MCF 10A (cell line): ENCODE results near the gene STARD9. TPM values are rescaled to one million over a fixed set of nuclear protein-coding genes. Genes with fewer than 3 reads are reported as not detected.

Experiments used
- BruUV-seq: library from RNA; stranded (reverse); fragments of 400-500 nt; replicated peaks from 2 replicates; lab custom pipeline; 2021; lab: Mats Ljungman, UMichigan
- CTCF ChIA-PET: fragments of 300-600 bp; sonication (Branson Sonifier 250); formaldehyde crosslinking; extraction: SDS; loops from one replicate; lab custom pipeline; 2021; ENCODE audit warnings: antibody characterized with exemption, inconsistent platforms; lab: Yijun Ruan, JAX
- POLR2A ChIA-PET: fragments of 300-600, 350-650 bp; sonication (Branson Sonifier 250); formaldehyde crosslinking; extraction: SDS; loops from one replicate; lab custom pipeline; 2020; ENCODE audit warnings: antibody characterized with exemption, inconsistent platforms; lab: Yijun Ruan, JAX
- DNase-seq: peaks from one replicate; pipeline ENCODE4 v3.0.0-alpha.2; 2018; ENCODE audit not compliant: unreplicated experiment
- H3K27ac Mint-ChIP-seq: one replicate; pipeline ENCODE4 v1.8.0; 2022; ENCODE audit warnings: mild to moderate bottlenecking, low read depth, mixed read lengths; ENCODE audit not compliant: unreplicated experiment
- H3K27me3 Mint-ChIP-seq: one replicate; pipeline ENCODE4 v1.8.0; 2022; ENCODE audit warnings: mixed read lengths; ENCODE audit not compliant: insufficient read depth, unreplicated experiment
- H3K36me3 Mint-ChIP-seq: one replicate; pipeline ENCODE4 v1.8.0; 2022; ENCODE audit warnings: mild to moderate bottlenecking, moderate library complexity, mixed read lengths; ENCODE audit not compliant: insufficient read depth, unreplicated experiment
- H3K4me1 Mint-ChIP-seq: one replicate; pipeline ENCODE4 v1.8.0; 2022; ENCODE audit warnings: mixed read lengths; ENCODE audit not compliant: insufficient read depth, unreplicated experiment
- H3K4me3 Mint-ChIP-seq: one replicate; pipeline ENCODE4 v1.8.0; 2022; ENCODE audit warnings: mild to moderate bottlenecking, moderate library complexity, mixed read lengths; ENCODE audit not compliant: unreplicated experiment
- H3K9me3 Mint-ChIP-seq: one replicate; pipeline ENCODE4 v1.8.0; 2022; ENCODE audit warnings: mixed read lengths; ENCODE audit not compliant: unreplicated experiment
- intact Hi-C: fragments of 100-400 bp; cut with micrococcal nuclease; formaldehyde crosslinking; loops from 2 replicates; pipeline ENCODE4 v1.14.1; 2022
- total RNA-seq: library from RNA; stranded (reverse); gene quantifications from 2 replicates; pipeline ENCODE4 v1.2.3, GENCODE V29; 2022
- TF ChIP-seq, protein P1 (sequence below): fragments of 200-600 bp; IDR thresholded peaks from one replicate; pipeline ENCODE4 v1.8.0; 2022; ENCODE audit warnings: antibody characterized with exemption, mild to moderate bottlenecking; ENCODE audit not compliant: unreplicated experiment

STARD9 gene
- total RNA-seq, 1 experiment from 2014 or later = 2.0 TPM

DNA sequence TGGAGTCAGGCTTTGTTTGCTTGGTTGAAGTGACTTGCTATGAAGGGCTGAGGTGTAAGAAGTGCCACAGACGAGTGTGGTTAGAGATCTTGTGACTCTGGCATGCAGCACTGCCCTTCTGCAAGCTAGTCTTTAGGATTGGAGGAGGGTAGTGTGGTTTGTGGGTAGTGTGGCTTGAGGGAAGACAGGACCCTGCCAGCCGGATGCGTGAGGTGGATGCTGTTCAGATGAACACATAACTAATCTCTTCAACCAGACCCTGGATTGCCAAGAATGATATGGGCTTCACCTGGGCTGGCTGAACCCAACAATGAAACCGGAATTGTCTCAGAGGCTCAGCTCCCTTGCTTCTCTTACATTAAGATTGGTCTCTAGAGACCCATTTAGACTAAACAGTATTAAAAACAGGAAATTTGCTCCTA lies 32.7 kb downstream of the STARD9 start:
- TF ChIP-seq, protein P1, sequence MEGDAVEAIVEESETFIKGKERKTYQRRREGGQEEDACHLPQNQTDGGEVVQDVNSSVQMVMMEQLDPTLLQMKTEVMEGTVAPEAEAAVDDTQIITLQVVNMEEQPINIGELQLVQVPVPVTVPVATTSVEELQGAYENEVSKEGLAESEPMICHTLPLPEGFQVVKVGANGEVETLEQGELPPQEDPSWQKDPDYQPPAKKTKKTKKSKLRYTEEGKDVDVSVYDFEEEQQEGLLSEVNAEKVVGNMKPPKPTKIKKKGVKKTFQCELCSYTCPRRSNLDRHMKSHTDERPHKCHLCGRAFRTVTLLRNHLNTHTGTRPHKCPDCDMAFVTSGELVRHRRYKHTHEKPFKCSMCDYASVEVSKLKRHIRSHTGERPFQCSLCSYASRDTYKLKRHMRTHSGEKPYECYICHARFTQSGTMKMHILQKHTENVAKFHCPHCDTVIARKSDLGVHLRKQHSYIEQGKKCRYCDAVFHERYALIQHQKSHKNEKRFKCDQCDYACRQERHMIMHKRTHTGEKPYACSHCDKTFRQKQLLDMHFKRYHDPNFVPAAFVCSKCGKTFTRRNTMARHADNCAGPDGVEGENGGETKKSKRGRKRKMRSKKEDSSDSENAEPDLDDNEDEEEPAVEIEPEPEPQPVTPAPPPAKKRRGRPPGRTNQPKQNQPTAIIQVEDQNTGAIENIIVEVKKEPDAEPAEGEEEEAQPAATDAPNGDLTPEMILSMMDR = no peak
- Mint-ChIP-seq H3K4me1 (no peaks in the 10 kb centered on the region), H3K36me3 (no peaks in the 10 kb centered on the region), H3K27ac (no peak overlapping the region), H3K4me3 (no peak overlapping the region), H3K27me3 (no peaks in the 10 kb centered on the region), H3K9me3 (no peaks in the 10 kb centered on the region)
- intact Hi-C loops = no loop called here
- no peak for DNase-seq
- BruUV-seq = no TSS peak
- ChIA-PET POLR2A (interaction anchor here (0.6 kb wide), 1 partner anchor 39 kb away, joined by 3 read pairs; no protein-coding TSS in a partner anchor), CTCF (interaction anchor here (0.6 kb wide), 2 partner anchors 31 to 128 kb away, joined by 3 to 4 read pairs; no protein-coding TSS in a partner anchor)

- Mint-ChIP-seq H3K27ac (no peak overlapping the region), H3K9me3 (no peaks in the 10 kb centered on the region), H3K4me3 (no peak overlapping the region), H3K36me3 (no peaks in the 10 kb centered on the region), H3K27me3 (no peaks in the 10 kb centered on the region), H3K4me1 (no peaks in the 10 kb centered on the region)
- intact Hi-C loops = no loop called here
- TF ChIP-seq, protein P1 = no peak
- ChIA-PET CTCF (interaction anchor here (1.0 kb wide), 1 partner anchor 11 kb away, joined by 7 read pairs; no protein-coding TSS in a partner anchor), POLR2A (interaction anchor here (0.6 kb wide), 1 partner anchor 39 kb away, joined by 3 read pairs; no protein-coding TSS in a partner anchor)
- no TSS peak for BruUV-seq
- DNase-seq = no peak
These were observed 33.5 kb downstream of the STARD9 start for GRCh38 chr15:42608752-42609488.

- TF ChIP-seq, protein P1 = no peak
- no peaks in the 10 kb centered on the region for H3K36me3 Mint-ChIP-seq
- H3K4me1 Mint-ChIP-seq = no peaks in the 10 kb centered on the region
- no peak overlapping the region for H3K27ac Mint-ChIP-seq
- no peaks in the 10 kb centered on the region for H3K9me3 Mint-ChIP-seq
- ChIA-PET POLR2A (interaction anchor here (0.5 to 0.8 kb wide), 2 partner anchors 36 to 88 kb away, joined by 3 to 4 read pairs; no protein-coding TSS in a partner anchor), CTCF (interaction anchor here (0.6 kb wide), 1 partner anchor 1216 kb away, joined by 5 read pairs; no protein-coding TSS in a partner anchor)
- H3K27me3 Mint-ChIP-seq = no peaks in the 10 kb centered on the region
- no peak overlapping the region for H3K4me3 Mint-ChIP-seq
- intact Hi-C loops = no loop called here
- DNase-seq = no peak
- BruUV-seq = no TSS peak
These were observed 36.1 kb downstream of the STARD9 start for GRCh38 chr15:42611532-42611931.

DNA sequence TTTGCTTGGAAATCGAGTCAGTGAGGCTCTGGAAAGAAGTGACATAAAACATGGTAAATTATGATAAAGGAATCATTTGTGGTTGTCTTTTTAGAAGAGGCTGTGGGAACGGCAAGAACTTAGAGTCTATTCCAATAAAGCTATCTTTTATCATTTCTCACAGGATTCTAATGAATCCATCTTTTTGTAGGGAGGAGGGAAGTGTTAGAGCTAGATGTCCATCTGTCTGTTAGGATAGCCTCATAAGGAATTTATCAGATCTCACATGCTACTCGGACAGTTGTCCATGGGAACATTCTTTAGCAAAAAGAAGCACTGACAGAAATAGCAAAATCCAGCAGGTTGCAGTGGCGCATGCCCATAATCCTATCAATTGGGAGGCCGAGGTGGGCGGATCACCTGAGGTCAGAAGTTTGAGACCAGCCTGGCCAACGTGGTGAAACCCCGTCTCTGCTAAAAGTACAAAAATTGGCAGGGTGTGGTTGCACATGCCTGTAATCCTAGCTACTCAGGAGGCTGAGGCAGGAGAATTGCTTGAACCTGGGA lies 37.0 kb downstream of the STARD9 start:
- H3K4me3 Mint-ChIP-seq = no peak overlapping the region
- CTCF ChIA-PET = interaction anchor here (0.7 kb wide), 1 partner anchor 896 kb away, joined by 3 read pairs; no protein-coding TSS in a partner anchor
- no peaks in the 10 kb centered on the region for H3K27me3 Mint-ChIP-seq
- no peak for DNase-seq
- POLR2A ChIA-PET = no interaction called here
- TF ChIP-seq, protein P1 = no peak
- H3K36me3 Mint-ChIP-seq = no peaks in the 10 kb centered on the region
- H3K9me3 Mint-ChIP-seq = no peaks in the 10 kb centered on the region
- BruUV-seq = no TSS peak
- no peak overlapping the region for H3K27ac Mint-ChIP-seq
- no peaks in the 10 kb centered on the region for H3K4me1 Mint-ChIP-seq
- intact Hi-C loops = no loop called here
